COR-L47 (cell line): Measurements from ENCODE around the gene DENND6A.
A peak's percentile ranks its signal among the peaks of the same experiment; 100 is the strongest.
"Not testable (repeated sequence)": the region's sequence is repeated elsewhere in the genome, so short reads cannot be mapped to it uniquely, and the experiment has no call there.

ENCODE experiments used
- DNase-seq: peaks from one replicate; lab custom pipeline; 2025; lab: John Stamatoyannopoulos, UW

DENND6A gene

GRCh38 chr3:57692396-57693147 is at the start of gene DENND6A:
DENND6A (minus strand) TSS chr3:57693077; CDS start chr3:57693018, 59 bp downstream.
- peak; percentile 80 for DNase-seq

- DNase-seq, result no peak
These were observed 47.1 kb upstream of the DENND6A start for GRCh38 chr3:57740027-57740426.

GRCh38 chr3:57738391-57738790 is 45.5 kb upstream of the DENND6A start:
- no peak for DNase-seq

GRCh38 chr3:57737840-57738239 is 45.0 kb upstream of the DENND6A start:
- DNase-seq, result no peak

- no peak for DNase-seq
These were observed 42.5 kb upstream of the DENND6A start for GRCh38 chr3:57735405-57735804.

GRCh38 chr3:57733790-57734189 is 40.9 kb upstream of the DENND6A start:
- DNase-seq, result no peak

GRCh38 chr3:57731311-57731710 is 38.4 kb upstream of the DENND6A start:
- DNase-seq, result no peak

GRCh38 chr3:57730682-57731081 is 37.8 kb upstream of the DENND6A start:
- DNase-seq, result no peak

GRCh38 chr3:57729334-57730045 is 36.6 kb upstream of the DENND6A start:
- no peak for DNase-seq

GRCh38 chr3:57727106-57727505 is 34.2 kb upstream of the DENND6A start:
- no peak for DNase-seq

- DNase-seq, result no peak
These were observed 33.5 kb upstream of the DENND6A start for GRCh38 chr3:57726397-57726796.

- DNase-seq, result no peak
These were observed 25.2 kb upstream of the DENND6A start for GRCh38 chr3:57718118-57718517.

GRCh38 chr3:57717205-57717868 is 24.5 kb upstream of the DENND6A start:
- DNase-seq, result no peak

GRCh38 chr3:57715686-57716085 is 22.8 kb upstream of the DENND6A start:
- no peak for DNase-seq

GRCh38 chr3:57709559-57709958 is 16.7 kb upstream of the DENND6A start:
- DNase-seq, result no peak

GRCh38 chr3:57709031-57709430 is 16.2 kb upstream of the DENND6A start:
- no peak for DNase-seq

- DNase-seq, result no peak
These were observed 13.6 kb upstream of the DENND6A start for GRCh38 chr3:57706462-57706861.

GRCh38 chr3:57705351-57705750 is 12.5 kb upstream of the DENND6A start:
- not testable (repeated sequence) for DNase-seq

GRCh38 chr3:57701781-57702180 is 8.9 kb upstream of the DENND6A start:
- no peak for DNase-seq

- DNase-seq, result no peak
These were observed 7.9 kb upstream of the DENND6A start for GRCh38 chr3:57700737-57701136.

GRCh38 chr3:57699591-57699990 is 6.7 kb upstream of the DENND6A start:
- DNase-seq, result no peak

GRCh38 chr3:57696801-57697321 is 4.0 kb upstream of the DENND6A start:
- DNase-seq, result no peak

- DNase-seq, result no peak
These were observed 1.3 kb upstream of the DENND6A start for GRCh38 chr3:57694146-57694545.
